GM23338 (cell line): ENCODE results near the gene KLHL21.

Source experiments
- CREB1 ChIP-seq: fragments of 250-450 bp; sonication (Bioruptor Pico); IDR thresholded peaks from 2 replicates; pipeline ENCODE4 v1.5.0; 2020; ENCODE audit warnings: low read depth, mild to moderate bottlenecking, moderate library complexity
- CTCF ChIP-seq, 2 experiments: fragments of 200-600 bp in 1 of 2; sonication (generic) in 1 of 2; conservative IDR thresholded peaks; 2 replicates each; pipeline versions ENCODE4 v1.5.1 to v1.6.1; 2016 to 2017; ENCODE audit warnings: antibody characterized with exemption in 2 of 2, low read depth in 2 of 2, mild to moderate bottlenecking in 2 of 2, moderate library complexity in 1 of 2
- ETS1 ChIP-seq: IDR thresholded peaks from 2 replicates; pipeline ENCODE4 v1.6.1; 2016; ENCODE audit warnings: antibody characterized with exemption
- EZH2 ChIP-seq: fragments of 200-600 bp; sonication (generic); IDR thresholded peaks from one replicate; pipeline ENCODE4 v1.8.0; 2017; ENCODE audit warnings: antibody characterized with exemption, mild to moderate bottlenecking, low read depth; ENCODE audit not compliant: unreplicated experiment
- EZH2phosphoT487 ChIP-seq: fragments of 200-600 bp; sonication (generic); IDR thresholded peaks from one replicate; pipeline ENCODE4 v1.8.1; 2018; ENCODE audit warnings: antibody characterized with exemption; ENCODE audit not compliant: unreplicated experiment
- JUNB ChIP-seq: IDR thresholded peaks from one replicate; pipeline ENCODE4 v1.6.1; 2016; ENCODE audit warnings: antibody characterized with exemption; ENCODE audit not compliant: unreplicated experiment
- POLR2AphosphoS5 ChIP-seq: IDR thresholded peaks from 2 replicates; pipeline ENCODE4 v1.6.1; 2016; ENCODE audit warnings: antibody characterized with exemption, low read depth
- REST ChIP-seq: IDR thresholded peaks from one replicate; pipeline ENCODE4 v1.6.1; 2018; ENCODE audit warnings: antibody characterized with exemption; ENCODE audit not compliant: unreplicated experiment
- ZNF331 ChIP-seq: fragments of 250-450 bp; sonication (Bioruptor Pico); IDR thresholded peaks from 2 replicates; pipeline ENCODE4 v1.5.0; 2020; ENCODE audit warnings: low read depth, mild to moderate bottlenecking, moderate library complexity

GRCh38 chr1:6614019-6614928 is 11.6 kb upstream of the KLHL21 start:
- TF ChIP-seq CTCF (conservative IDR thresholded peaks at IDR 0.05; ENCODE audit: low read depth in 2 of 2) (no peak), EZH2phosphoT487 (no peak), POLR2AphosphoS5 (no peak), REST (no peak), EZH2 (no peak), ZNF331 (CRISPR knock-in tag) (no peak), CREB1 (CRISPR knock-in tag) (no peak), ETS1 (no peak), JUNB (no peak)
